Fibroblast of lung (primary cell): Measurements from ENCODE around the gene TIMELESS. TPM values are rescaled to one million over a fixed set of nuclear protein-coding genes. Genes with fewer than 3 reads are reported as not detected.

ENCODE experiments used
- DNase-seq, 2 donors: peaks; one replicate each; pipeline versions ENCODE4 v3.0.0 to v3.0.0-alpha.2; 2010; ENCODE audit warnings: low read depth in 2 of 2
- H2AFZ ChIP-seq: 2 replicates; pipeline ENCODE4 v1.5.1; 2012; ENCODE audit warnings: low read length, control low read depth, inconsistent platforms
- H3K27ac ChIP-seq: 2 replicates; pipeline ENCODE4 v1.5.1; 2011; ENCODE audit warnings: low read length, control low read depth; ENCODE audit not compliant: insufficient read depth
- H3K27me3 ChIP-seq: 2 replicates; pipeline ENCODE4 v1.5.1; 2011; ENCODE audit warnings: mild to moderate bottlenecking, low read length; ENCODE audit not compliant: control insufficient read depth, insufficient read depth
- H3K36me3 ChIP-seq: 2 replicates; pipeline ENCODE4 v1.5.1; 2011; ENCODE audit warnings: low read length; ENCODE audit not compliant: control insufficient read depth, insufficient read depth
- H3K4me1 ChIP-seq: 2 replicates; pipeline ENCODE4 v1.5.1; 2011; ENCODE audit warnings: low read length; ENCODE audit not compliant: control insufficient read depth, insufficient read depth; ENCODE audit errors: extremely low read depth
- H3K4me2 ChIP-seq: 2 replicates; pipeline ENCODE4 v1.5.1; 2011; ENCODE audit warnings: low read length, control low read depth; ENCODE audit not compliant: insufficient read depth; ENCODE audit errors: extremely low read depth
- H3K4me3 ChIP-seq, 4 experiments: fragments of 200-600 bp in 1 of 4; sonication (generic) in 1 of 4; replicated peaks in 1 of 4; 2 replicates each; pipeline ENCODE4 v1.5.1; 2011 to 2016; ENCODE audit warnings: low read length in 4 of 4, low read depth in 3 of 4, mild to moderate bottlenecking in 3 of 4, control low read depth in 2 of 4, inconsistent platforms in 1 of 4, mixed read lengths in 1 of 4; ENCODE audit not compliant: insufficient read depth in 1 of 4; ENCODE audit errors: control extremely low read depth in 1 of 4
- H3K79me2 ChIP-seq: 2 replicates; pipeline ENCODE4 v1.5.1; 2012; ENCODE audit warnings: mild to moderate bottlenecking, low read length, inconsistent platforms; ENCODE audit not compliant: control insufficient read depth, insufficient read depth
- H3K9ac ChIP-seq: 2 replicates; pipeline ENCODE4 v1.5.1; 2011; ENCODE audit warnings: mild to moderate bottlenecking, low read length, control low read depth; ENCODE audit not compliant: insufficient read depth
- H3K9me3 ChIP-seq: 2 replicates; pipeline ENCODE4 v1.5.1; 2012; ENCODE audit warnings: low read depth, low read length; ENCODE audit not compliant: control insufficient read depth, insufficient read depth
- H4K20me1 ChIP-seq: 2 replicates; pipeline ENCODE4 v1.5.1; 2011; ENCODE audit warnings: low read length; ENCODE audit not compliant: control insufficient read depth, insufficient read depth; ENCODE audit errors: extremely low read depth
- CTCF ChIP-seq, 2 donors: IDR thresholded peaks in 1 of 2; conservative IDR thresholded peaks in 1 of 2; 1 replicate in 1 of 2; 2 replicates in 1 of 2; pipeline ENCODE4 v1.5.1; 2011 to 2012; ENCODE audit warnings: low read length in 2 of 2, control low read depth in 1 of 2, inconsistent platforms in 1 of 2, low read depth in 1 of 2, mild to moderate bottlenecking in 1 of 2
- EZH2 ChIP-seq: IDR thresholded peaks from 2 replicates; pipeline ENCODE4 v1.5.1; 2012; ENCODE audit warnings: low read length, control low read depth, mild to moderate bottlenecking; ENCODE audit errors: missing control alignments
- polyA plus RNA-seq, 2 donors: library from polyadenylated mRNA; depleted of rRNA in 1 of 2; stranded (reverse) in 1 of 2; unstranded in 1 of 2; fragments of >200 nt; gene quantifications; 2 replicates each; pipeline ENCODE4 v1.2.1, GENCODE V29; 2011 to 2012; ENCODE audit warnings: missing spikeins in 1 of 2
- total RNA-seq: library from RNA; depleted of rRNA; stranded (reverse); fragments of >200 nt; gene quantifications from 2 replicates; pipeline ENCODE4 v1.2.1, GENCODE V29; 2014

The TIMELESS gene
- total and polyA plus RNA-seq, 2 donors (not counting 1 experiment from before 2014, with no cell fraction given): 1.2 to 5.9 TPM

GRCh38 chr12:56413392-56413791 is 35.8 kb downstream of the TIMELESS start:
- H3K9me3 ChIP-seq: no peaks in the 10 kb centered on the region
- H4K20me1 ChIP-seq: no peaks in the 10 kb centered on the region
- DNase-seq: no peak

GRCh38 chr12:56411781-56412639 is 37.2 kb downstream of the TIMELESS start:
- Histone ChIP-seq H4K20me1 (no peaks in the 10 kb centered on the region), H3K36me3 (peaks cover 2% of the 10 kb centered on the region), H3K27ac (no peak overlapping the region), H3K4me1 (no peaks in the 10 kb centered on the region), H3K27me3 (no peaks in the 10 kb centered on the region), H3K4me3 (no peak overlapping the region), H3K9me3 (no peaks in the 10 kb centered on the region), H3K79me2 (no peaks in the 10 kb centered on the region), H3K4me2 (no peak overlapping the region), H3K9ac (no peak overlapping the region), H2AFZ (no peak overlapping the region)
- TF ChIP-seq CTCF (conservative IDR thresholded peaks at IDR 0.05 in 1 of 2, IDR thresholded peaks at IDR 0.05 in 1 of 2; ENCODE audit: low read depth in 1 of 2, low read length in 2 of 2) (no peak), EZH2 (no peak)
- no peak for DNase-seq

More at GRCh38 chr12:56413392-56413791, 35.8 kb downstream of the TIMELESS start:
- Histone ChIP-seq H3K27ac (no peak overlapping the region), H3K9ac (no peak overlapping the region), H2AFZ (no peak overlapping the region), H3K4me1 (no peaks in the 10 kb centered on the region), H3K4me2 (no peak overlapping the region), H3K4me3 (no peak overlapping the region), H3K36me3 (peaks cover 2% of the 10 kb centered on the region), H3K79me2 (no peaks in the 10 kb centered on the region), H3K27me3 (no peaks in the 10 kb centered on the region)
- TF ChIP-seq EZH2 (no peak), CTCF (conservative IDR thresholded peaks at IDR 0.05 in 1 of 2, IDR thresholded peaks at IDR 0.05 in 1 of 2; ENCODE audit: low read depth in 1 of 2, low read length in 2 of 2) (no peak)

GRCh38 chr12:56410768-56411167 is 38.5 kb downstream of the TIMELESS start:
- no peaks in the 10 kb centered on the region for H4K20me1 ChIP-seq
- DNase-seq: no peak
- no peaks in the 10 kb centered on the region for H3K79me2 ChIP-seq
- H3K36me3 ChIP-seq: no peaks in the 10 kb centered on the region
- no peaks in the 10 kb centered on the region for H3K4me1 ChIP-seq
- TF ChIP-seq EZH2: no peak
- no peak for TF ChIP-seq CTCF (conservative IDR thresholded peaks at IDR 0.05 in 1 of 2, IDR thresholded peaks at IDR 0.05 in 1 of 2; ENCODE audit: low read depth in 1 of 2, low read length in 2 of 2)
- no peak overlapping the region for H3K4me2 ChIP-seq
- no peaks in the 10 kb centered on the region for H3K27me3 ChIP-seq
- no peaks in the 10 kb centered on the region for H3K9me3 ChIP-seq
- H3K4me3 ChIP-seq: no peak overlapping the region
- H3K9ac ChIP-seq: no peak overlapping the region
- no peak overlapping the region for H2AFZ ChIP-seq
- no peak overlapping the region for H3K27ac ChIP-seq
